Upper lobe of right lung (tissue), 1 donor: Measurements from ENCODE around the gene ATF7. TPM values are rescaled to one million over a fixed set of nuclear protein-coding genes. Genes with fewer than 3 reads are reported as not detected.

Experiments used
- ATAC-seq: fragments of 200-7000 bp; cut with Tn5 transposase; one replicate; pipeline ENCODE4 v1.9.1; 2020; ENCODE audit warnings: mild to moderate bottlenecking, moderate library complexity
- DNase-seq: peaks from one replicate; pipeline ENCODE4 v3.0.0-alpha.2; 2020
- H3K27ac ChIP-seq: fragments of 200-600 bp; one replicate; pipeline ENCODE4 v1.8.0; 2022
- H3K27me3 ChIP-seq: fragments of 200-600 bp; one replicate; pipeline ENCODE4 v1.8.0; 2022; ENCODE audit warnings: mild to moderate bottlenecking
- H3K36me3 ChIP-seq: fragments of 200-600 bp; one replicate; pipeline ENCODE4 v1.8.0; 2022
- H3K4me1 ChIP-seq: fragments of 200-600 bp; one replicate; pipeline ENCODE4 v1.8.0; 2022
- H3K4me3 ChIP-seq: fragments of 200-600 bp; one replicate; pipeline ENCODE4 v1.8.0; 2022; ENCODE audit warnings: mild to moderate bottlenecking
- H3K9me3 ChIP-seq: fragments of 200-600 bp; one replicate; pipeline ENCODE4 v1.8.0; 2022
- CTCF ChIP-seq: fragments of 200-600 bp; IDR thresholded peaks from one replicate; pipeline ENCODE4 v1.8.0; 2022; ENCODE audit warnings: antibody characterized with exemption
- intact Hi-C: fragments of 100-400 bp; cut with DNase I; formaldehyde crosslinking; loops from one replicate; pipeline ENCODE4 v1.11.0; 2022
- total RNA-seq: library from RNA; stranded (reverse); fragmentation: NEBNext Ultra II Directional; extraction: Animal tissue kit (Norgen Biotek cat#: 25700); gene quantifications from one replicate; pipeline ENCODE4 v1.2.1, GENCODE V29; 2021
- donor health status: DM: no; HTN: yes; CAD: no; lungs with severe emphysema.

ATF7 gene
- total RNA-seq, 1 donor from 2014 or later, result 54.0 TPM

GRCh38 chr12:53578783-53579182, 47.4 kb downstream of the ATF7 start:
- Histone ChIP-seq H3K36me3 (no peaks in the 10 kb centered on the region), H3K27me3 (no peaks in the 10 kb centered on the region), H3K9me3 (no peaks in the 10 kb centered on the region), H3K4me1 (peaks cover 8% of the 10 kb centered on the region), H3K27ac (no peak overlapping the region), H3K4me3 (no peak overlapping the region)
- no peak for ATAC-seq
- no peak for TF ChIP-seq CTCF
- intact Hi-C loops, result no loop called here
- no peak for DNase-seq

GRCh38 chr12:53577941-53578352, 48.2 kb downstream of the ATF7 start:
- ATAC-seq, result no peak
- no peaks in the 10 kb centered on the region for H3K36me3 ChIP-seq
- peaks cover 8% of the 10 kb centered on the region for H3K4me1 ChIP-seq
- intact Hi-C loops, result no loop called here
- no peak overlapping the region for H3K4me3 ChIP-seq
- H3K9me3 ChIP-seq, result no peaks in the 10 kb centered on the region
- no peak for TF ChIP-seq CTCF
- no peak overlapping the region for H3K27ac ChIP-seq
- no peaks in the 10 kb centered on the region for H3K27me3 ChIP-seq
- no peak for DNase-seq

GRCh38 chr12:53575502-53576249, 50.5 kb downstream of the ATF7 start:
- Histone ChIP-seq H3K9me3 (no peaks in the 10 kb centered on the region), H3K4me1 (peaks cover 8% of the 10 kb centered on the region), H3K27ac (peak overlapping the region; percentile 8), H3K27me3 (no peaks in the 10 kb centered on the region), H3K36me3 (no peaks in the 10 kb centered on the region), H3K4me3 (no peak overlapping the region)
- intact Hi-C loops, result no loop called here
- DNase-seq (no peak), ATAC-seq (peak; percentile 72)
- TF ChIP-seq CTCF, result no peak

- intact Hi-C loops, result no loop called here
- no peak for ATAC-seq
- no peak for DNase-seq
- H3K36me3 ChIP-seq, result no peaks in the 10 kb centered on the region
- H3K27ac ChIP-seq, result no peak overlapping the region
- peaks cover 25% of the 10 kb centered on the region for H3K4me1 ChIP-seq
- H3K4me3 ChIP-seq, result no peak overlapping the region
- TF ChIP-seq CTCF, result no peak
- no peaks in the 10 kb centered on the region for H3K9me3 ChIP-seq
- no peaks in the 10 kb centered on the region for H3K27me3 ChIP-seq
These were observed 53.9 kb downstream of the ATF7 start for GRCh38 chr12:53572134-53572758.

GRCh38 chr12:53571295-53571694, 54.9 kb downstream of the ATF7 start:
- no peaks in the 10 kb centered on the region for H3K27me3 ChIP-seq
- TF ChIP-seq CTCF, result no peak

More at GRCh38 chr12:53571295-53571694, 54.9 kb downstream of the ATF7 start:
- ATAC-seq (no peak), DNase-seq (no peak)
- intact Hi-C loops, result no loop called here
- Histone ChIP-seq H3K4me3 (no peak overlapping the region), H3K36me3 (no peaks in the 10 kb centered on the region), H3K9me3 (no peaks in the 10 kb centered on the region), H3K4me1 (peaks cover 25% of the 10 kb centered on the region), H3K27ac (no peak overlapping the region)
